ENCODE data around the gene SYNE2.

DNA sequence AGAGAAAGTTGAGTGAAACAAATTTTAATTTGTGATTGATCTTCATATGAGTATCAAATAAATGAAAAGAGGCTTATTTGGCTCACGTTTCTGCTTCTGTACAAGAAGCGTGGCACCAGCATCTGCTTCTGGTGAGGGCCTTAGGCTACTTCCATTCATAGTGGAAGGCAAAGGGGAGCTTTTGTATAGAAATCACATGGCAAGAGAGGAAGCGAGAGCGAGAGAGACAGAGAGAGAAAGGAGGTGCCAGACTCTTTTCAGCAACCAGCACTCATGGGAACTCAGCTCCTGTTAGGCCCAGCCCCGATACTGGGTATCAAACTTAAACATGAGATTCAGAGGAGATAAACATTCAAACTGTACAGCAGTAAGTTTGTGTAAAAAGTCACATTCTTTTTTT, 121.4 kb downstream of the SYNE2 start:
- TF ChIP-seq, protein P1, sequence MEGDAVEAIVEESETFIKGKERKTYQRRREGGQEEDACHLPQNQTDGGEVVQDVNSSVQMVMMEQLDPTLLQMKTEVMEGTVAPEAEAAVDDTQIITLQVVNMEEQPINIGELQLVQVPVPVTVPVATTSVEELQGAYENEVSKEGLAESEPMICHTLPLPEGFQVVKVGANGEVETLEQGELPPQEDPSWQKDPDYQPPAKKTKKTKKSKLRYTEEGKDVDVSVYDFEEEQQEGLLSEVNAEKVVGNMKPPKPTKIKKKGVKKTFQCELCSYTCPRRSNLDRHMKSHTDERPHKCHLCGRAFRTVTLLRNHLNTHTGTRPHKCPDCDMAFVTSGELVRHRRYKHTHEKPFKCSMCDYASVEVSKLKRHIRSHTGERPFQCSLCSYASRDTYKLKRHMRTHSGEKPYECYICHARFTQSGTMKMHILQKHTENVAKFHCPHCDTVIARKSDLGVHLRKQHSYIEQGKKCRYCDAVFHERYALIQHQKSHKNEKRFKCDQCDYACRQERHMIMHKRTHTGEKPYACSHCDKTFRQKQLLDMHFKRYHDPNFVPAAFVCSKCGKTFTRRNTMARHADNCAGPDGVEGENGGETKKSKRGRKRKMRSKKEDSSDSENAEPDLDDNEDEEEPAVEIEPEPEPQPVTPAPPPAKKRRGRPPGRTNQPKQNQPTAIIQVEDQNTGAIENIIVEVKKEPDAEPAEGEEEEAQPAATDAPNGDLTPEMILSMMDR (IDR thresholded peaks at IDR 0.05; ENCODE audit: extremely low read depth in 1 of 2, insufficient read depth in 1 of 2, low read depth in 1 of 2, low read length in 2 of 2): no peak
- TF ChIP-seq GATA2 (IDR thresholded peaks at IDR 0.05; ENCODE audit: insufficient read depth, insufficient read length, low read depth, low read length) (no peak), FOS (IDR thresholded peaks at IDR 0.05; ENCODE audit: borderline replicate concordance, insufficient read depth, low read length) (no peak), JUN (IDR thresholded peaks at IDR 0.05; ENCODE audit: borderline replicate concordance, insufficient read depth, insufficient read length, low read depth) (no peak), EZH2 (IDR thresholded peaks at IDR 0.05; ENCODE audit: borderline replicate concordance, low read depth, low read length, severe bottlenecking) (no peak), POLR2AphosphoS5 (IDR thresholded peaks at IDR 0.05; ENCODE audit: insufficient read depth, low read depth, low read length) (no peak)

Data from endothelial cell of umbilical vein (primary cell).